Thyroid gland (tissue), 4 donors: ENCODE measurements around the gene C5. TPM values are rescaled to one million over a fixed set of nuclear protein-coding genes. Genes with fewer than 3 reads are reported as not detected.

ENCODE experiments used
- DNase-seq, 2 donors: peaks; one replicate each; pipeline ENCODE4 v3.0.0-alpha.2; 2019
- H3K27ac ChIP-seq, 3 donors: fragments of 200-600 bp; sonication (generic); 1 replicate in 2 of 3; 2 replicates in 1 of 3; pipeline ENCODE4 v1.5.1; 2016 to 2019; ENCODE audit warnings: mild to moderate bottlenecking in 1 of 3, moderate library complexity in 1 of 3
- H3K27me3 ChIP-seq: fragments of 200-600 bp; sonication (generic); one replicate; pipeline ENCODE4 v1.5.1; 2019
- H3K36me3 ChIP-seq, 2 donors: fragments of 200-600 bp; sonication (generic); one replicate each; pipeline ENCODE4 v1.5.1; 2016 to 2019
- H3K4me1 ChIP-seq, 2 donors: fragments of 200-600 bp; sonication (generic); one replicate each; pipeline ENCODE4 v1.5.1; 2017 to 2019
- H3K4me3 ChIP-seq, 3 donors: fragments of 200-600 bp; sonication (generic); replicated peaks in 1 of 3; 1 replicate in 2 of 3; 2 replicates in 1 of 3; pipeline ENCODE4 v1.5.1; 2016; ENCODE audit warnings: mild to moderate bottlenecking in 1 of 3
- H3K9me3 ChIP-seq: fragments of 200-600 bp; sonication (generic); one replicate; pipeline ENCODE4 v1.5.1; 2017
- CTCF ChIP-seq, 6 experiments: fragments of 200-600 bp in 3 of 6; fragments of 450-650 bp in 3 of 6; sonication (generic) in 3 of 6; IDR thresholded peaks; one replicate each; pipeline ENCODE4 v1.5.1; 2016 to 2019; ENCODE audit warnings: antibody characterized with exemption in 6 of 6, mild to moderate bottlenecking in 2 of 6, inconsistent platforms in 1 of 6, moderate library complexity in 1 of 6
- POLR2A ChIP-seq, 2 donors: fragments of 450-650 bp; IDR thresholded peaks; one replicate each; pipeline ENCODE4 v1.6.1; 2017; ENCODE audit warnings: antibody characterized with exemption in 2 of 2, mild to moderate bottlenecking in 2 of 2, moderate library complexity in 1 of 2
- WGBS, 2 donors: methylation state at CpG; one replicate each; pipeline ENCODE4 v1.1.5; 2017; 5-methylcytosine and 5-hydroxymethylcytosine counted together
- intact Hi-C: fragments of 100-400 bp; cut with DNase I; formaldehyde crosslinking; loops from one replicate; pipeline ENCODE4 v1.15.1; 2023
- total RNA-seq, 4 donors: library from RNA; depleted of rRNA; stranded (reverse); fragments of >200 nt; gene quantifications; one replicate each; pipeline ENCODE4 v1.2.3, GENCODE V29; 2016

Gene C5
- total RNA-seq, 4 donors from 2014 or later: 1.7 to 3.4 (median 2.8) TPM

GRCh38 chr9:120914953-120915352, 135.1 kb downstream of the C5 start:
- no peak overlapping the region for H3K27ac ChIP-seq
- no peaks in the 10 kb centered on the region for H3K9me3 ChIP-seq
- H3K4me3 ChIP-seq: no peak overlapping the region
- H3K4me1 ChIP-seq: peaks cover 0 to 9% of the 10 kb centered on the region in 2 donors
- H3K27me3 ChIP-seq: no peaks in the 10 kb centered on the region
- WGBS, 2 donors: 93 to 97% methylated on average over 6 of the region's 6 CpGs
- DNase-seq: no peak
- intact Hi-C loops: no loop called here
- TF ChIP-seq CTCF (IDR thresholded peaks at IDR 0.05): no peak
- TF ChIP-seq POLR2A (IDR thresholded peaks at IDR 0.05): no peak
- peaks cover 0 to 4% of the 10 kb centered on the region in 2 donors for H3K36me3 ChIP-seq

DNA sequence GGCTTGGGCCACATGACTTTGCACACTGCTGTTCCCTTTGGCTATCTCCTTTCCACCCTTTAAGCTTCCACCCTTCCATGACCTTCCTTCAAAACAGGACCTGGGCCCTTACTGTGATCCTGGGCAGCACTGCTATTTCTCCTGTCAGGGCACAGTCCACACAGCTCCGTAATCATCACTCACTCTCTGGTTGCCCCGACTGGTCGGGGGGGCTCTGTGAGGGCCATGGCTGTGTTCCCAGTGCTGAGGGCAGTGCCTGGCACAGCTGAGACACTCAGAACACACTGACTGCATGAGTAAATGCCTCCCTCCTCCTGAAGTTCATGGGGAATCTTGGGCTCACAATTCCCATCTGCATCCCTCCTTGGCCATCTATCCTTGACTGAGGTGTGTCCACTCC, 135.7 kb downstream of the C5 start:
- peaks cover 0 to 4% of the 10 kb centered on the region in 2 donors for H3K36me3 ChIP-seq
- TF ChIP-seq CTCF (IDR thresholded peaks at IDR 0.05) (no peak), POLR2A (IDR thresholded peaks at IDR 0.05) (no peak)
- no peak overlapping the region for H3K4me3 ChIP-seq
- H3K4me1 ChIP-seq: peaks cover 0 to 3% of the 10 kb centered on the region in 2 donors
- WGBS, 2 donors: 75 to 86% methylated on average over 3 of the region's 3 CpGs
- intact Hi-C loops: no loop called here
- H3K9me3 ChIP-seq: no peaks in the 10 kb centered on the region
- DNase-seq: no peak
- no peaks in the 10 kb centered on the region for H3K27me3 ChIP-seq
- no peak overlapping the region for H3K27ac ChIP-seq

- no peak overlapping the region for H3K27ac ChIP-seq
- TF ChIP-seq CTCF (IDR thresholded peaks at IDR 0.05): no peak
- TF ChIP-seq POLR2A (IDR thresholded peaks at IDR 0.05): no peak
- H3K9me3 ChIP-seq: no peaks in the 10 kb centered on the region
- H3K27me3 ChIP-seq: no peaks in the 10 kb centered on the region
- H3K4me1 ChIP-seq: no peaks in the 10 kb centered on the region
- WGBS, 2 donors: 81 to 86% methylated on average over 3 to 4 of the region's 4 CpGs
- DNase-seq: no peak
- intact Hi-C loops: no loop called here
- peaks cover 0 to 4% of the 10 kb centered on the region in 2 donors for H3K36me3 ChIP-seq
- H3K4me3 ChIP-seq: no peak overlapping the region
These were observed 136.3 kb downstream of the C5 start for GRCh38 chr9:120913647-120914264.

DNA sequence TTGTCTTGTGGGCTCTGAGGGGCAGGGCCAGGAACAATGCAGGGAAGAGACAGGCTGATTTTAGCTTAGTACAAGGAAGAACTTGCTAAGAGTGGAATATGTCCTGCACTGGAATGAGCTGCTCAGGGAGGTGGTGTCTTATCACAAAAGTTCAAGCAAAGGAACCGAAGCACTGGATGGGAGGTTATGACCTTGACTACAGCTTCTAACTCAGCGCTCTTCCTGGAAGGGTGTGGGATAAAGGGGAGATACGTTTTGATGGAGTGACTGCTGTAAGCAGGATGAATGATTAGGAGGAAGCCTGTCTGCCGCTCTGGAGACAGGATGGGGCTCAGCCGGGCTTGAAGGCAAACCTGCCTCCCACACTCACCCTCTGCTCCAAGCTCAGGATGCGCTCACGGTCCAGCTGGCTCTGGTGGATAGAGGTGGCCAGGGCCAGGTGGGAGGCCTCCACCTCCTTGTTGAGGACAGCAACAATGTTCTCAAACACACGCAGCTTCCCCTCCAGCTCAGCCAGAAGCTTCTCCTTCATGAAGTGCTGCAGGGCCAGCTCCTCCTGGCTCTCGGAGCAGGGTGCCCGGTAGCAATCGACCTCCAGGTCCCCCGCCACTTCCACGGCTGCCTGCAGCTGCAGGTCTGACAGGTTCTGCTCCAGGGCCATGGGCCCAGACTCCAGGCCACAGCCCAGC, 137.0 kb downstream of the C5 start:
- intact Hi-C loops: no loop called here
- peaks cover 0 to 4% of the 10 kb centered on the region in 2 donors for H3K36me3 ChIP-seq
- WGBS, 2 donors: 91 to 94% methylated on average over 12 to 13 of the region's 13 CpGs
- H3K27me3 ChIP-seq: no peaks in the 10 kb centered on the region
- no peaks in the 10 kb centered on the region for H3K9me3 ChIP-seq
- H3K4me1 ChIP-seq: no peaks in the 10 kb centered on the region
- no peak overlapping the region for H3K4me3 ChIP-seq
- H3K27ac ChIP-seq: no peak overlapping the region
- no peak for DNase-seq
- TF ChIP-seq CTCF (IDR thresholded peaks at IDR 0.05) (no peak), POLR2A (IDR thresholded peaks at IDR 0.05) (no peak)

GRCh38 chr9:120911295-120911837, 138.7 kb downstream of the C5 start:
- WGBS, 2 donors: 79 to 96% methylated on average over 6 to 8 of the region's 9 CpGs
- Histone ChIP-seq H3K36me3 (peaks cover 0 to 4% of the 10 kb centered on the region in 2 donors), H3K4me1 (no peaks in the 10 kb centered on the region), H3K9me3 (no peaks in the 10 kb centered on the region), H3K27ac (no peak overlapping the region), H3K27me3 (no peaks in the 10 kb centered on the region), H3K4me3 (no peak overlapping the region)
- intact Hi-C loops: no loop called here
- TF ChIP-seq CTCF (IDR thresholded peaks at IDR 0.05) (no peak), POLR2A (IDR thresholded peaks at IDR 0.05) (no peak)
- no peak for DNase-seq
